Brain microvascular endothelial cell (primary cell): Measurements from ENCODE around the gene CDC5L.

ENCODE experiments used
- DNase-seq: peaks from one replicate; pipeline ENCODE4 v3.0.0-alpha.2; 2020
- H3K27ac ChIP-seq: fragments of 250-450 bp; sonication (Bioruptor Pico); 2 replicates; pipeline ENCODE4 v1.5.1; 2020; ENCODE audit warnings: mild to moderate bottlenecking, moderate library complexity
- H3K27me3 ChIP-seq: fragments of 250-450 bp; sonication (Bioruptor Pico); replicated peaks from 2 replicates; pipeline ENCODE4 v1.5.1; 2020; ENCODE audit warnings: mild to moderate bottlenecking
- H3K36me3 ChIP-seq: fragments of 250-450 bp; sonication (Bioruptor Pico); replicated peaks from 2 replicates; pipeline ENCODE4 v1.5.1; 2020; ENCODE audit warnings: mild to moderate bottlenecking
- H3K4me3 ChIP-seq: 2 replicates; pipeline ENCODE4 v1.5.1; 2011; ENCODE audit warnings: low read depth, mild to moderate bottlenecking, control low read depth, low read length, moderate library complexity
- CTCF ChIP-seq: IDR thresholded peaks from 2 replicates; pipeline ENCODE4 v1.5.1; 2011; ENCODE audit warnings: low read depth, mild to moderate bottlenecking, moderate library complexity, low read length, control low read depth, inconsistent platforms; ENCODE audit errors: missing control alignments
- in situ Hi-C: cut with HindIII; loops from 2 replicates; pipeline ENCODE4 v1.10.0; 2017; ENCODE audit warnings: low sequenced_read_pairs, low pct_ligation_motif_present

CDC5L gene

GRCh38 chr6:44352259-44352658 is 35.2 kb upstream of the CDC5L start:
- Histone ChIP-seq H3K4me3 (no peak overlapping the region), H3K36me3 (no peaks in the 10 kb centered on the region), H3K27me3 (peaks cover 2% of the 10 kb centered on the region), H3K27ac (no peak overlapping the region)
- in situ Hi-C loops, result no loop called here
- no peak for DNase-seq
- no peak for TF ChIP-seq CTCF

GRCh38 chr6:44353336-44353735 is 34.2 kb upstream of the CDC5L start:
- no peaks in the 10 kb centered on the region for H3K36me3 ChIP-seq
- H3K27me3 ChIP-seq, result peaks cover 2% of the 10 kb centered on the region
- no peak for TF ChIP-seq CTCF
- H3K4me3 ChIP-seq, result no peak overlapping the region
- in situ Hi-C loops, result no loop called here
- no peak for DNase-seq
- H3K27ac ChIP-seq, result no peak overlapping the region

GRCh38 chr6:44355640-44356039 is 31.9 kb upstream of the CDC5L start:
- Histone ChIP-seq H3K27me3 (peaks cover 2% of the 10 kb centered on the region), H3K4me3 (no peak overlapping the region), H3K36me3 (no peaks in the 10 kb centered on the region), H3K27ac (no peak overlapping the region)
- in situ Hi-C loops, result no loop called here
- no peak for DNase-seq
- no peak for TF ChIP-seq CTCF

GRCh38 chr6:44356487-44356886 is 31.0 kb upstream of the CDC5L start:
- DNase-seq, result no peak
- H3K27ac ChIP-seq, result no peak overlapping the region
- no peaks in the 10 kb centered on the region for H3K36me3 ChIP-seq
- TF ChIP-seq CTCF, result no peak
- no peak overlapping the region for H3K4me3 ChIP-seq
- H3K27me3 ChIP-seq, result peaks cover 2% of the 10 kb centered on the region
- in situ Hi-C loops, result no loop called here

- Histone ChIP-seq H3K36me3 (no peaks in the 10 kb centered on the region), H3K27ac (no peak overlapping the region), H3K4me3 (no peak overlapping the region), H3K27me3 (peaks cover 2% of the 10 kb centered on the region)
- no peak for DNase-seq
- in situ Hi-C loops, result no loop called here
- no peak for TF ChIP-seq CTCF
Observed at GRCh38 chr6:44359973-44360372, 27.5 kb upstream of the CDC5L start.

GRCh38 chr6:44361947-44362346 is 25.6 kb upstream of the CDC5L start:
- in situ Hi-C loops, result no loop called here
- no peaks in the 10 kb centered on the region for H3K27me3 ChIP-seq

More at GRCh38 chr6:44361947-44362346, 25.6 kb upstream of the CDC5L start:
- H3K27ac ChIP-seq, result no peak overlapping the region
- no peak overlapping the region for H3K4me3 ChIP-seq
- no peak for TF ChIP-seq CTCF
- no peak for DNase-seq
- no peaks in the 10 kb centered on the region for H3K36me3 ChIP-seq
